ENCODE measurements around the gene SCAMP2. TPM values are rescaled to one million over a fixed set of nuclear protein-coding genes. Genes with fewer than 3 reads are reported as not detected.
"Not testable (repeated sequence)": the region's sequence is repeated elsewhere in the genome, so short reads cannot be mapped to it uniquely, and the experiment has no call there.

Gene SCAMP2
- total RNA-seq, 1 donor from 2014 or later, result 87.9 TPM

DNA sequence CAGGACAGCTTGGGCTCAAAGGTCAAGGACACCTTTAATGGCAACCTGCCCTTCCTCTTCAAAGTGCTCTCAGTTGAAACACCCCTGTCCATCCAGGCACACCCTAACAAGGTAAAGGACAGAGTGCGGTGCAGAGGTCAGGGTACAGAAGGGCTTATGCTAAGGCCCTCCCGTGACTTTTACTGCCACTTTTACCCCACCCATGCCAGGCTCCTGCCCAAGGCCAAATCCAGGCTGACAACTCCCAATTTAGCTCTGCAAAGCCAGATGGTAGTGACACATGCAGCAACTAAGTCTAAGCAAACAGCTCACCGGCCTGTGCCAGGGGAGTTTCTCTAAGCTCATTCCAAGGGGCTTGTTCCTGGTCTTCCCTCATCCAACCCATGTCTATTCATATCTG lies 18.3 kb upstream of the SCAMP2 start:
- no peak for DNase-seq (ENCODE audit: extremely low read depth, low read depth, low spot score)

- no peak for DNase-seq (ENCODE audit: extremely low read depth, low read depth, low spot score)
Observed at GRCh38 chr15:74890665-74890960, 17.4 kb upstream of the SCAMP2 start.

GRCh38 chr15:74889883-74890664 lies 16.9 kb upstream of the SCAMP2 start, which contains the start of gene MPI:
Gene MPI (plus strand): TSS chr15:74890042. CDS start chr15:74890074, 32 bp downstream.
- no peak for DNase-seq (ENCODE audit: extremely low read depth, low read depth, low spot score)

DNA sequence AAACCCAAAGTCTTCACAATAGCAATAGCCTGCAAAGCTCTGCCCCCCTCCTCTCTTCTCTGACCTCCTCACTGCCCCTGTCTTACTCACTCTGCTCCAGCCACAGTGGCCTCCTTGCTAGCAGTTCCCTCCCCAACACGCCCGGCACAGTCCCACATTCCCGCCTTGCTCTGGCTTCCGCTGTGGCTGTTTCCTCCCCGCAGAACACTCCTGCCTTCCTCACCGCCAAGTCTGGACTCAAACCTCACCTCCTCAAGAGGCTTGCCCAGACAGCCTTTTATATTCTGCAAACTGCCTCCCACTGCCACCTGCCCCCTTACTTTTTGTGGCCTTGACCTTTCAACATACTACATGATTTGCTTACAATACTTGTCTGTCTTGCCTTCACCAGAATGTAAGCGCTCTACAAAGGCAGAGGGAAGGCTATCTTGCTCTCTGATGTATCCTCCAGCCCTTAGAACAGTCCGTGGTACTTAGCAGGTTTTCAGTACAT lies 16.3 kb upstream of the SCAMP2 start:
- no peak for DNase-seq (ENCODE audit: extremely low read depth, low read depth, low spot score)

- no peak for DNase-seq (ENCODE audit: extremely low read depth, low read depth, low spot score)
Observed at GRCh38 chr15:74888716-74889115, 15.6 kb upstream of the SCAMP2 start.

DNA sequence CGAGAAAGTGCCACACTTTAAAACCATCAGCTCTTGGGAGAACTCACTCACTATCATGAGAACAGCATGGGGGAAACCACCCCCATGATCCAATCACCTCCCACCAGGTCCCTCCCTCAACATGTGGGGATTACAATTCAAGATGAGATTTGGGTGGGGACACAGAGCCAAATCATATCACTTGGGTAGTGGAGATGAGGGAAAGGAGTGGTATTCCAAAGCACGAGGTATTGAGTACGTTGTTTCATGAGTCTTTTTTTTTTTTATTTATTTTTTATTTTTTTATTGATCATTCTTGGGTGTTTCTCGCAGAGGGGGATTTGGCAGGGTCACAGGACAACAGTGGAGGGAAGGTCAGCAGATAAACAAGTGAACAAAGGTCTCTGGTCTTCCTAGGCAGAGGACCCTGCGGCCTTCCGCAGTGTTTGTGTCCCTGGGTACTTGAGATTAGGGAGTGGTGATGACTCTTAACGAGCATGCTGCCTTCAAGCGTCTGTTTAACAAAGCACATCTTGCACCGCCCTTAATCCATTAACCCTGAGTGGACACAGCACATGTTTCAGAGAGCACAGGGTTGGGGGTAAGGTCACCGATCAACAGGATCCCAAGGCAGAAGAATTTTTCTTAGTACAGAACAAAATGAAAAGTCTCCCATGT lies 14.5 kb upstream of the SCAMP2 start:
- DNase-seq (ENCODE audit: extremely low read depth, low read depth, low spot score), result not testable (repeated sequence)

DNA sequence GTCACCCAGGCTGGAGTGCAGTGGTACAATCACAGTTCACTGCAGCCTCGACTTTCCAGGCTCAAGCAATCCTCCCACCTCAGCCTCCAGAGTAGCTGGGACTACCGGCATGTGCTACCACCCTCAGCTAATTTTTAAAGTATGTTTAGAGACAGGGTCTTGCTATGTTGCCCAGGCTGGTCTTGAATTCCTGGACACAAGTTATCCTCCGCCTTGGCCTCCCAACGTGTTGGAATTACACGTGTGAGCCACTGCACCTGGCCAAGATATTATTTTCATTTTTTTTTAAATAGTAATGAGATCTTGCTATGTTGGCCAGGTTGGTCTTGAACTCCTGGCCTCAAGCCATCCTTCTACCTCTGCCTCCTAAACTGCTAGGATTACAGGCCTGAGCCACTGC lies 12.3 kb upstream of the SCAMP2 start:
- no peak for DNase-seq (ENCODE audit: extremely low read depth, low read depth, low spot score)

DNA sequence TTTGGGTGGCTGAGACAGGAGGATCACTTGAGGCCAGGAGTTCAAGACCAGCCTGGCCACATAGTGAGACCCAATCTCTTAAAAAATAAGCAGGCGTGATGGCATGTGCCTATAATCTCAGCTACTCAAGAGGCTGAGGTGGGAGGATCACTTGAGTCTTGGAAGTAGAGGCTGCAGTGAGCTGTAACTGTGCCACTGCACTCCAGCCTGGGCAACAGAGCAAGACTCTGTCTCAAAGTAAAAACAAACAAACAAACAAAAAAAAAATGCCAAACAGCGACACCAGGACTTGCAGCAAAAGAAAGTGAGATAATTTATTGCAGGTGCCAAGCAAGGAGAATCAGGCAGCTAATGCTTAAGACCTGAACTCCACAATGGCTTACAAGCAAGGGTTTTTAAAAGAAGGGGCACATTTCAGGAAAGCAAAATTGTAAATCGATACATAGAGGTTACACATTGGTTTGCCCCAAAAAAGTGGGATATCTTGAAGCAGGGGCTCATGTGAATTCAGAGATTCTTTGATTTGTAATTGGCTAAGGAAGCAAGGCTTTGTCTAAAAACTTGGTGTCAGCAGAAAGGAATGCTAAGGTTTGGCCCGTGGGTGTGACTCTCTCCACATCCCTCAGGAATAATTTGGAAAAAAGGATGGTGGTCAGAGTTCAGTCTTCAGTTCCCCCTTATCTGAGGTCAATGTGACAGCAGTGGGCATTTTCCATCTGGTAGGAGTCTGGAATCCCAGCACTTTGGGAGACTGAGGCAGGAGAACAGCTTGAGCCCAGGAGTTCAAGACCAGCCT lies 11.5 kb upstream of the SCAMP2 start:
- DNase-seq (ENCODE audit: extremely low read depth, low read depth, low spot score), result no peak

DNA sequence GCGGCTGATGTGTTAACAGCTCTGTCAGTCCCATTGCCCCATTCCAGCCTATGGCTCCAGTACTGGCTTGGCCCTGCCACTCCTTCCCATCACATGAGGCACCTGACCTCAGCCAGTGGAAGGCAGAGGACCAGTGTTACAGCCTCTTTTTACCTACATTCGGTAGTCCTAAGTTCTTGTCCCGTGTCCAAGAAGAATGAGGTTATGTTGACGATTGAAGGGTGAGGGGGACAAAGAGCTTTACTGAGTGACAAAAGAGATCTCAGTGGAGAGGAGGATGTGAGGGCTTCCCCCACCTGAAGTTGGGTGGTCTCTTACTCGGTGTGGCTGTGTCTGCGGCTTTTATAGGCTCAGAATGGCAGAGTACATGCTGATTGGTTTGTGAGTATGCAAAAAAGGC lies 9.4 kb upstream of the SCAMP2 start:
- no peak for DNase-seq (ENCODE audit: extremely low read depth, low read depth, low spot score)

DNA sequence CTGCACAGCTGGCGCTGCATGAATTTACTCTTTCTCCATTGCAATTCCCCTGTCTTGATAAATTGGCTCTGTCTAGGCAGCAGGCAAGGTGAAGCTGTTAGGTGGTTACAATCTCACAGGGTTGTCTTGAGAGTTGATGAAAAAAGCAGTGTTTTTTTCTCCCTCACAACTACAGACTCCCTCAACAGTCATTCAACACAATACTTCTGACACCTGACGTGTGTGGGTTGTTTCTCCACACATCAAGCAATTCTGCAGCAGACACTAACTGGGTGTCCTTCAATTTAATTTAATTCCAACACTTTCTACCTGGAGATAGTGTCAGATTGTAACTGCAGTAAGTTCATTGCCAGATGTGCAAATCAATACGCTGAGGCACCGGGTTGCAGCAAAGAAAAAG lies 5.1 kb upstream of the SCAMP2 start:
- no peak for DNase-seq (ENCODE audit: extremely low read depth, low read depth, low spot score)

DNA sequence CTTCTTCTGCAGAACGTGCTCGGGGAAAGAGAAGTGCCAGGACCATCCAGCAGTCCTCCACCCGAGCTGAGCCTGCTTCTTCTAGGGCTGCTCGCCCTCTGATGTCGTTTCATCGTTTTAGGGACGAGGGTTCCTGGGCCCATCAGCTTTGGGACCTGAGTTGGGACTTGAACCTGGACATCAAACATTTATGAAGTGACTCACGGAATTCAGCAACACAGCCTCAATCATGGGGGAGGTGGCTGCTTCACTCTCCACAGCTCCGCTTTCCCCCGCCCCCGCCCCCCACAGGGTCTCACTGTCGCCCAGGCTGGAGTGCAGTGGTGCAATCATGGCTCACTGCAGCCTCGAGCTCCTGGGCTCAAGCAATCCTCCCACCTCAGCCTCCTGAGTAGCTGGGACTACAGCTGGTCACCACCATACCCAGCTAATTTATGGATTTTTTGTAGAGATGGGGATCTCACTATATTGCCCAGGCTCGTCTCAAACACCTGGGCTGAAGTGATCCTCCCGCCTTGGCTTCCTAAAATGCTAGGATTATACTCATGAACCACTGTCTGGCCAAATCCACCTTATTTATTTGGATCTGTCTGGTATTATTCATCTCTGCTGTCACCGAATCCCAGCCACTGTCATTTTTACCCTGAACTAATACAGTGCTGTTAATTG lies 725 bp upstream of the SCAMP2 start:
- DNase-seq (ENCODE audit: extremely low read depth, low read depth, low spot score), result no peak

- DNase-seq (ENCODE audit: extremely low read depth, low read depth, low spot score), result no peak
Observed at GRCh38 chr15:74872702-74873035, 496 bp downstream of the SCAMP2 start.

DNA sequence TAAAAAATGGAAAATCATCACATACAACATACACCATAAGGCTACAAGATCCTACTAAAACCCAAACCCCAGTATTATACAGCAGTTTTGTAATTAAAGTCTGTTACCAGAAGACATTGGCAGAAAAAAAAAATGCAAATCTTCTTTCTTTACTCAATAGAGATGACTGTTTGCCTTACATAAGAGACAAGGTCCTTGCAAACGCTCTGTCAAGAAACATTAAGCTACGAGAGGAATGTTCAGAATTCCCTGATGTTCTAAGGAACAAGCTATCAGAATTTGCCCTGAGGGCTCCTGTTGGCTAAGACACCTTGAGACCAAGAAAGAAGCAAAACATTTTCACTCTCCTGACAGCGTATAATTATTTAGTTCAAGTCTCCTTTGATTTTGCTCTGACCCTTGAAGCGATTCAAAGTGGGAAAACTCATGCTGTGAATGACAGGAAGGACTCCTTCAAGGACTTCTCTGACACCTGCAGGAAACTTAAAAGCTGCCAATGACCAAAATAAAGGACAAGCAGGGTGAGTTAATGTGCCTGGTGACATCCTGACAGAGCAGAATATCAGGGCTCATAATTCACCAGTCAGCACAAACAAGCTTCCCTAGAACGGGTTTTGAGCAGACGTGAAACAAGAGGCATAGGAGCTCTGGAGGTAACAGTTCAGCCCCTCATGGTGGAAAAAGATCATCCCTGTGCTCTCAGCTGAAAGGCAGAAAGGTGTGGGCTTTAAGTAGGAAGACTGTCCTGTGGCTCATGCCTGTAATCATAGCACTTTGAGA lies 2.5 kb downstream of the SCAMP2 start:
- DNase-seq (ENCODE audit: extremely low read depth, low read depth, low spot score), result no peak

GRCh38 chr15:74869726-74870407 lies 3.3 kb downstream of the SCAMP2 start:
- DNase-seq (ENCODE audit: extremely low read depth, low read depth, low spot score), result no peak

GRCh38 chr15:74869372-74869725 lies 3.8 kb downstream of the SCAMP2 start:
- no peak for DNase-seq (ENCODE audit: extremely low read depth, low read depth, low spot score)

DNA sequence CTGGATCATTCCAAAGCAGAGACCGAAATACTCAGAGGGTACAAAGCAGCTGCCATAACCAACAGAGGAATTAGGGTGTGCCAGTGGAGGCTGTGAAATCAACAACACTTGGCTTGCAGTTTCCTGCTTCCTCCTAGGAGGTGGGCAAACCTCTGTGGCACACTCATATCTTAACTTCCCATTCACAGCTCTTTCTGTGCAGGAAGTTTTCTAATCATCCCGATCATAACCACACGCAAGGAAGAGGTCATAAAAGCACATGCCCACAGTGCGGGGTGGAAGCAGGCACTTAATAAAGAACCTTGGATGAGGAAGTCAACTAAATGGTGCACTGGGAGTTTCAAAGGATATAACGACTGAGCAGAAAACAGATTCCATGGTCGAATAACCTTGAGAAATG lies 5.1 kb downstream of the SCAMP2 start:
- no peak for DNase-seq (ENCODE audit: extremely low read depth, low read depth, low spot score)

DNA sequence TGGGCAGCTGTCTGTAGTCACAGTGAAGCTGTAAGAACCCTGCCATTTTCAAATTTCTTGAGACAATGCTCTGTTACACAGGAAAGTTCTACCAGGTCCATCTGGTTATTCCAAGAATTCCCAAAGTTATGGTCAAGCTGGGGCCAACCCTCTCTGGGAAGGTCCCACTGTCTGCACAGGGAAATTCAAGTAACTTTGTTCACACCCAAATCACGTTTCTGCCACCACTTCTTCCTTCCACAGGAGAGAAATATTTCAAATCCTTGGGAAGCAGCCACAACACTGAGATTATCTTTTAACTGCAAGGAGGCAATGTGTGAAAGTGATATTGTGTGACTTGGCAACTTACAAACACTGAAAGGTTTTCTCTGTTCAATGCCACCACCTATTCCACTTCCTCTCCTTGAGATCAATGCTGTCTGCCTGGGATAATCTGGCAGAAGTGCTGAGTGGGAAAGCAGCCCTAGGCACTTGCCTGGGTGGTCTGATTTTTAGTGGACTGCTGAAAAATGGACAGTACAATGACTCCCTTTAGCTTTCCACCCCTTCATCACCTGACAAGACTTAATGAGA lies 5.6 kb downstream of the SCAMP2 start:
- no peak for DNase-seq (ENCODE audit: extremely low read depth, low read depth, low spot score)

DNA sequence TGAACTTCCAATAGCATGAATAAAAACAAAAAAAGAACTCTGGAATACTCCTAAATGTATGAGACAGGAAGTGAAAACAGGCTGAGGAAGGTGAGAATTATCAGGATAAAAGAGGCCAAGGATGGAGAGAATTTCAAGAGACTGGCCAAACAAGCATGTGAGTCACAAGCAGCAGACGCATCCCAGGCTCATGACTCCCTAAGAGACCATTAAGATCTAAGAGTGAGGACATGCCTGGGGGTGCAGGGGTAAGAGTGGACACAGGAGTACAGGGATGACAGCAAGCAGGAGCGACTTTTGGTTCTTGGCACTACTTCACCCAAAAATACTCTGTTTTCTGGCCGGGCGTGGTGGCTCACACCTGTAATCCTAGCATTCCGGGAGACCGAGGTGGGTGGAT lies 7.1 kb downstream of the SCAMP2 start:
- no peak for DNase-seq (ENCODE audit: extremely low read depth, low read depth, low spot score)

DNA sequence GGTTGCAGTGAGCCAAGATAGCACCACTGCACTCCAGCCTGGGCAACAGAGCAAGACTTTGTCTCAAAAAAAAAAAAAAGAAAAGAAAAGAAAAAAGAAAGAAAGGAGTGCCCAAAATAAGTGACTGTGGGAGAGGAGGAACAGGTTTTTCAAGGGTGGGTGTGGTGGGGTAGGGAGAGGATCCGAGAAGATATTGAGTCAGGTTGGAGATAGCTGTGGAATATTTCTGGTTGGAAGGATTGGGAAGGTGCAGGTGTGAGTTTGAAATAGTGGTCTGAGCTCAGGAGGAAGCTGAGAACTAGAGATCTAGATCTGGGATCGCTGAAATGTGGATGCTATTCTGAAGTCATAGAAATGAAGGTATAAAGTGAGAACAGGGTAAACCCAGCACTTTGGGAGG lies 7.8 kb downstream of the SCAMP2 start:
- DNase-seq (ENCODE audit: extremely low read depth, low read depth, low spot score), result no peak

DNA sequence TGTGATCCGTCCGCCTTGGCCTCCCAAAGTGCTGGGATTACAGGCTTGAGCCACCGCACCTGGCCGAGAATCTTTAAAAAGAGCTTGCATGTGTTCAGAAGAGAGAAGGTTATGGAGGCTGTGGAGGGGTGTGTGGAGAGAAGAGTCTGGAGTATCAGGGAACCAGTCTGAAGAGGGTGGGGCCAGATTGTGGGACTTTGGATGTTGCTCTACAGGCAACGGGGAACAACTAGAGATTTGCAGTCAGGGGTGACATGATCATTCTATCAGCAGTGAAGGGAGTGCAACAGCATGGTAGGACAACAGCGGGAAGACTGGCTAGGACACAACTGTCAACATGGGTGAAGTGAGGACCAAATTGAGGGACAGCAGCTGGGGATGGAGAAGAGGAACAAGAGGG lies 8.9 kb downstream of the SCAMP2 start:
- DNase-seq (ENCODE audit: extremely low read depth, low read depth, low spot score), result no peak

Measured in glomerular endothelial cell (primary cell).